GM23338 (cell line): Measurements from ENCODE around the gene MEN1. TPM values are rescaled to one million over a fixed set of nuclear protein-coding genes. Genes with fewer than 3 reads are reported as not detected.

Experiments
- ATAC-seq: fragments of 200-7000 bp; cut with Tn5 transposase; 3 replicates; pipeline ENCODE4 v1.9.1; 2020
- DNase-seq: peaks from one replicate; pipeline ENCODE4 v3.0.0-alpha.2; 2015; ENCODE audit warnings: low spot score
- H2AFZ ChIP-seq: fragments of 200-600 bp; sonication (generic); 2 replicates; pipeline ENCODE4 v1.8.0; 2016; ENCODE audit warnings: antibody characterized with exemption, mild to moderate bottlenecking, moderate library complexity
- H3F3A ChIP-seq: fragments of 200-600 bp; sonication (generic); replicated peaks from 2 replicates; pipeline ENCODE4 v1.8.0; 2017; ENCODE audit warnings: antibody characterized with exemption, mixed run types, low read depth
- H3K27ac ChIP-seq: fragments of 200-600 bp; sonication (generic); 2 replicates; pipeline ENCODE4 v1.6.1; 2016; ENCODE audit warnings: low read depth
- H3K27me3 ChIP-seq: fragments of 200-600 bp; sonication (generic); 2 replicates; pipeline ENCODE4 v1.8.0; 2016; ENCODE audit warnings: mild to moderate bottlenecking, mixed run types, moderate library complexity; ENCODE audit not compliant: insufficient read depth
- H3K36me3 ChIP-seq: fragments of 200-600 bp; sonication (generic); 2 replicates; pipeline ENCODE4 v1.8.0; 2016; ENCODE audit warnings: mild to moderate bottlenecking; ENCODE audit not compliant: insufficient read depth
- H3K4me1 ChIP-seq: fragments of 200-600 bp; sonication (generic); 2 replicates; pipeline ENCODE4 v1.8.0; 2016; ENCODE audit warnings: mild to moderate bottlenecking, moderate library complexity; ENCODE audit not compliant: insufficient read depth
- H3K4me2 ChIP-seq: fragments of 200-600 bp; sonication (generic); 2 replicates; pipeline ENCODE4 v1.7.1; 2017; ENCODE audit warnings: mixed run types
- H3K4me3 ChIP-seq: fragments of 200-600 bp; sonication (generic); 2 replicates; pipeline ENCODE4 v1.6.1; 2016; ENCODE audit warnings: mixed run types
- H3K79me2 ChIP-seq: fragments of 200-600 bp; sonication (generic); replicated peaks from 2 replicates; pipeline ENCODE4 v1.8.0; 2017; ENCODE audit warnings: mild to moderate bottlenecking; ENCODE audit not compliant: insufficient read depth
- H3K9me2 ChIP-seq: fragments of 200-600 bp; sonication (generic); 2 replicates; pipeline ENCODE4 v1.8.0; 2017; ENCODE audit not compliant: insufficient read depth
- H4K20me1 ChIP-seq: fragments of 200-600 bp; sonication (generic); replicated peaks from 2 replicates; pipeline ENCODE4 v1.8.0; 2017; ENCODE audit warnings: mild to moderate bottlenecking; ENCODE audit not compliant: insufficient read depth
- H3K27ac Mint-ChIP-seq: 2 replicates; pipeline ENCODE4 v1.8.0; 2020; ENCODE audit warnings: inconsistent platforms, mild to moderate bottlenecking, moderate library complexity, mixed read lengths
- H3K27me3 Mint-ChIP-seq: 3 replicates; pipeline ENCODE4 v1.8.0; 2022; ENCODE audit warnings: low read depth, mild to moderate bottlenecking, moderate library complexity, mixed read lengths, inconsistent platforms; ENCODE audit not compliant: insufficient read depth, poor library complexity
- H3K36me3 Mint-ChIP-seq: 3 replicates; pipeline ENCODE4 v1.8.0; 2021; ENCODE audit warnings: low read depth, mild to moderate bottlenecking, inconsistent platforms, moderate library complexity, mixed read lengths
- H3K4me1 Mint-ChIP-seq: 3 replicates; pipeline ENCODE4 v1.8.0; 2020; ENCODE audit warnings: mild to moderate bottlenecking, inconsistent platforms, mixed read lengths
- H3K4me3 Mint-ChIP-seq: 3 replicates; pipeline ENCODE4 v1.8.0; 2021; ENCODE audit warnings: moderate library complexity, mild to moderate bottlenecking, inconsistent platforms, mixed read lengths
- H3K9me3 Mint-ChIP-seq: 3 replicates; pipeline ENCODE4 v1.8.0; 2020; ENCODE audit warnings: moderate library complexity, mild to moderate bottlenecking, inconsistent platforms, mixed read lengths
- CREB1 ChIP-seq: fragments of 250-450 bp; sonication (Bioruptor Pico); IDR thresholded peaks from 2 replicates; pipeline ENCODE4 v1.5.0; 2020; ENCODE audit warnings: low read depth, mild to moderate bottlenecking, moderate library complexity
- ETS1 ChIP-seq: IDR thresholded peaks from 2 replicates; pipeline ENCODE4 v1.6.1; 2016; ENCODE audit warnings: antibody characterized with exemption
- EZH2 ChIP-seq: fragments of 200-600 bp; sonication (generic); IDR thresholded peaks from one replicate; pipeline ENCODE4 v1.8.0; 2017; ENCODE audit warnings: antibody characterized with exemption, mild to moderate bottlenecking, low read depth; ENCODE audit not compliant: unreplicated experiment
- EZH2phosphoT487 ChIP-seq: fragments of 200-600 bp; sonication (generic); IDR thresholded peaks from one replicate; pipeline ENCODE4 v1.8.1; 2018; ENCODE audit warnings: antibody characterized with exemption; ENCODE audit not compliant: unreplicated experiment
- JUNB ChIP-seq: IDR thresholded peaks from one replicate; pipeline ENCODE4 v1.6.1; 2016; ENCODE audit warnings: antibody characterized with exemption; ENCODE audit not compliant: unreplicated experiment
- STAT1 ChIP-seq: IDR thresholded peaks from one replicate; pipeline ENCODE4 v1.6.1; 2016; ENCODE audit warnings: antibody characterized with exemption; ENCODE audit not compliant: unreplicated experiment
- ZNF114 ChIP-seq: fragments of 250-450 bp; sonication (Bioruptor Pico); IDR thresholded peaks from 2 replicates; pipeline ENCODE4 v1.5.0; 2020; ENCODE audit warnings: mild to moderate bottlenecking, moderate library complexity
- ZNF331 ChIP-seq: fragments of 250-450 bp; sonication (Bioruptor Pico); IDR thresholded peaks from 2 replicates; pipeline ENCODE4 v1.5.0; 2020; ENCODE audit warnings: low read depth, mild to moderate bottlenecking, moderate library complexity
- polyA plus RNA-seq: library from polyadenylated mRNA; unstranded; fragments of >200 nt; fragmentation: Nextera tagmentation; extraction: Ambion mirVana; gene quantifications from 2 replicates; pipeline ENCODE4 v1.2.1, GENCODE V29; 2016
- total RNA-seq: library from RNA; depleted of rRNA; stranded (reverse); fragments of >200 nt; shearing (Covaris generic); gene quantifications from 2 replicates; pipeline ENCODE4 v1.2.3, GENCODE V29; 2014
- TF ChIP-seq, protein P1 (sequence below): IDR thresholded peaks from one replicate; pipeline ENCODE4 v1.6.1; 2018; ENCODE audit warnings: antibody characterized with exemption; ENCODE audit not compliant: unreplicated experiment
- TF ChIP-seq, protein P2 (sequence below), 2 experiments: fragments of 200-600 bp in 1 of 2; sonication (generic) in 1 of 2; conservative IDR thresholded peaks; 2 replicates each; pipeline versions ENCODE4 v1.5.1 to v1.6.1; 2016 to 2017; ENCODE audit warnings: antibody characterized with exemption in 2 of 2, low read depth in 2 of 2, mild to moderate bottlenecking in 2 of 2, moderate library complexity in 1 of 2

Gene MEN1
- total and polyA plus RNA-seq, 2 experiments from 2014 or later = 31.6 to 45.2 TPM

GRCh38 chr11:64826062-64826461 is 15.7 kb upstream of the MEN1 start (continued):
- no peak for TF ChIP-seq STAT1
- TF ChIP-seq ETS1 = no peak
- TF ChIP-seq EZH2phosphoT487 = no peak

DNA sequence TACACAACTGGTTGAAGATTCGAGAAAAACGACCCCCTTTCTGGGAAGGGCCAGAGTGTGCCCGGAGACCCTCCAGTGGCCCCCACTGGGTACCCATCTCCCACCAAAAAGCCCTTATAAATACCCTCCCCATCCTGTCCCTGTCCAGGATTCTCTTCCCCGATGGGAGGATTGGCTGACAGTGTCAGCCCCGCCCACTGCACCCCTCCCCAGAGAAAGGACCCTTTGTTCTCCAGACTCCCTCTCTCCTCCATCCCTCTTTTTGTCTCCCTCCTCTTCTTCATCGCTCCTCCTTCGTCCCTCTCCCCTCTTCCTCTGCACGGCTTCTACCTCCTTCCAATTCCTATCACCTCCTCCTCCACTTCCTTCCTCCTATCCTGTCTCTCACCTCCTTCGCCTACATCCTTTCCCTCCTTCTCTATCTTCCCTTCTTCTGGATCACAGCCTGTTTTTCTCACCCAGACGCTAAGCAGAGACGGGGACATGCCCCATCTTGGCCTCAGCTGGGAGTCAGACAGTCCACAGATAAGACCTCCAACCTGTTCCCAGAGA is 13.3 kb upstream of the MEN1 start:
- Histone ChIP-seq H3F3A (no peaks in the 10 kb centered on the region), H3K4me3 (no peak overlapping the region), H3K9me2 (no peaks in the 10 kb centered on the region), H3K36me3 (no peaks in the 10 kb centered on the region), H3K27ac (no peak overlapping the region), H3K4me1 (no peaks in the 10 kb centered on the region), H3K27me3 (no peaks in the 10 kb centered on the region), H3K79me2 (no peaks in the 10 kb centered on the region), H2AFZ (no peak overlapping the region), H3K4me2 (no peak overlapping the region), H4K20me1 (no peaks in the 10 kb centered on the region)
- TF ChIP-seq STAT1 (no peak), EZH2 (no peak), CREB1 (CRISPR knock-in tag) (no peak)
- TF ChIP-seq, protein P1, sequence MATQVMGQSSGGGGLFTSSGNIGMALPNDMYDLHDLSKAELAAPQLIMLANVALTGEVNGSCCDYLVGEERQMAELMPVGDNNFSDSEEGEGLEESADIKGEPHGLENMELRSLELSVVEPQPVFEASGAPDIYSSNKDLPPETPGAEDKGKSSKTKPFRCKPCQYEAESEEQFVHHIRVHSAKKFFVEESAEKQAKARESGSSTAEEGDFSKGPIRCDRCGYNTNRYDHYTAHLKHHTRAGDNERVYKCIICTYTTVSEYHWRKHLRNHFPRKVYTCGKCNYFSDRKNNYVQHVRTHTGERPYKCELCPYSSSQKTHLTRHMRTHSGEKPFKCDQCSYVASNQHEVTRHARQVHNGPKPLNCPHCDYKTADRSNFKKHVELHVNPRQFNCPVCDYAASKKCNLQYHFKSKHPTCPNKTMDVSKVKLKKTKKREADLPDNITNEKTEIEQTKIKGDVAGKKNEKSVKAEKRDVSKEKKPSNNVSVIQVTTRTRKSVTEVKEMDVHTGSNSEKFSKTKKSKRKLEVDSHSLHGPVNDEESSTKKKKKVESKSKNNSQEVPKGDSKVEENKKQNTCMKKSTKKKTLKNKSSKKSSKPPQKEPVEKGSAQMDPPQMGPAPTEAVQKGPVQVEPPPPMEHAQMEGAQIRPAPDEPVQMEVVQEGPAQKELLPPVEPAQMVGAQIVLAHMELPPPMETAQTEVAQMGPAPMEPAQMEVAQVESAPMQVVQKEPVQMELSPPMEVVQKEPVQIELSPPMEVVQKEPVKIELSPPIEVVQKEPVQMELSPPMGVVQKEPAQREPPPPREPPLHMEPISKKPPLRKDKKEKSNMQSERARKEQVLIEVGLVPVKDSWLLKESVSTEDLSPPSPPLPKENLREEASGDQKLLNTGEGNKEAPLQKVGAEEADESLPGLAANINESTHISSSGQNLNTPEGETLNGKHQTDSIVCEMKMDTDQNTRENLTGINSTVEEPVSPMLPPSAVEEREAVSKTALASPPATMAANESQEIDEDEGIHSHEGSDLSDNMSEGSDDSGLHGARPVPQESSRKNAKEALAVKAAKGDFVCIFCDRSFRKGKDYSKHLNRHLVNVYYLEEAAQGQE = no peak
- ATAC-seq = no peak
- peaks cover 5% of the 10 kb centered on the region; the same call in 1 of the 3 replicates for H3K36me3 Mint-ChIP-seq
- no peak overlapping the region for H3K4me3 Mint-ChIP-seq
- no peaks in the 10 kb centered on the region for H3K4me1 Mint-ChIP-seq
- DNase-seq = no peak
- no peak overlapping the region for H3K27ac Mint-ChIP-seq
- H3K9me3 Mint-ChIP-seq = no peaks in the 10 kb centered on the region
- H3K27me3 Mint-ChIP-seq = peaks cover 9% of the 10 kb centered on the region

- Mint-ChIP-seq H3K4me1 (no peaks in the 10 kb centered on the region), H3K36me3 (no peaks in the 10 kb centered on the region), H3K27ac (no peak overlapping the region), H3K27me3 (peaks cover 10% of the 10 kb centered on the region), H3K4me3 (no peak overlapping the region; the same call in 2 of the 3 replicates), H3K9me3 (no peaks in the 10 kb centered on the region)
- Histone ChIP-seq H4K20me1 (no peaks in the 10 kb centered on the region), H3K79me2 (no peaks in the 10 kb centered on the region), H3K36me3 (no peaks in the 10 kb centered on the region), H3K4me1 (no peaks in the 10 kb centered on the region), H3K9me2 (no peaks in the 10 kb centered on the region), H3F3A (no peaks in the 10 kb centered on the region), H3K4me2 (no peak overlapping the region), H2AFZ (no peak overlapping the region), H3K27ac (no peak overlapping the region), H3K27me3 (no peaks in the 10 kb centered on the region), H3K4me3 (no peak overlapping the region)
- ATAC-seq (no peak), DNase-seq (no peak)
- no peak for TF ChIP-seq EZH2
- TF ChIP-seq ZNF114 (CRISPR knock-in tag) = no peak
- TF ChIP-seq ZNF331 (CRISPR knock-in tag) = no peak
- TF ChIP-seq, protein P2, sequence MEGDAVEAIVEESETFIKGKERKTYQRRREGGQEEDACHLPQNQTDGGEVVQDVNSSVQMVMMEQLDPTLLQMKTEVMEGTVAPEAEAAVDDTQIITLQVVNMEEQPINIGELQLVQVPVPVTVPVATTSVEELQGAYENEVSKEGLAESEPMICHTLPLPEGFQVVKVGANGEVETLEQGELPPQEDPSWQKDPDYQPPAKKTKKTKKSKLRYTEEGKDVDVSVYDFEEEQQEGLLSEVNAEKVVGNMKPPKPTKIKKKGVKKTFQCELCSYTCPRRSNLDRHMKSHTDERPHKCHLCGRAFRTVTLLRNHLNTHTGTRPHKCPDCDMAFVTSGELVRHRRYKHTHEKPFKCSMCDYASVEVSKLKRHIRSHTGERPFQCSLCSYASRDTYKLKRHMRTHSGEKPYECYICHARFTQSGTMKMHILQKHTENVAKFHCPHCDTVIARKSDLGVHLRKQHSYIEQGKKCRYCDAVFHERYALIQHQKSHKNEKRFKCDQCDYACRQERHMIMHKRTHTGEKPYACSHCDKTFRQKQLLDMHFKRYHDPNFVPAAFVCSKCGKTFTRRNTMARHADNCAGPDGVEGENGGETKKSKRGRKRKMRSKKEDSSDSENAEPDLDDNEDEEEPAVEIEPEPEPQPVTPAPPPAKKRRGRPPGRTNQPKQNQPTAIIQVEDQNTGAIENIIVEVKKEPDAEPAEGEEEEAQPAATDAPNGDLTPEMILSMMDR (conservative IDR thresholded peaks at IDR 0.05; ENCODE audit: low read depth in 2 of 2) = no peak
- no peak for TF ChIP-seq CREB1 (CRISPR knock-in tag)
- no peak for TF ChIP-seq JUNB
- no peak for TF ChIP-seq ETS1
- TF ChIP-seq, protein P1 = no peak
Observed at GRCh38 chr11:64817476-64817875, 7.1 kb upstream of the MEN1 start.
